Ovary (tissue), 3 donors: ENCODE data around the gene FARSB.
"Not testable (repeated sequence)": the region's sequence is repeated elsewhere in the genome, so short reads cannot be mapped to it uniquely, and the experiment has no call there.

Experiments used
- EP300 ChIP-seq: sonication (generic); formaldehyde crosslinking; IDR thresholded peaks from one replicate; pipeline ENCODE4 v1.6.1; 2017; ENCODE audit warnings: antibody characterized with exemption
- POLR2A ChIP-seq: fragments of 450-650 bp; IDR thresholded peaks from one replicate; pipeline ENCODE4 v1.6.1; 2017; ENCODE audit warnings: antibody characterized with exemption, mild to moderate bottlenecking, moderate library complexity
- TF ChIP-seq, protein P1 (sequence below), 3 donors: fragments of 450-650 bp in 2 of 3; fragments of 200-600 bp in 1 of 3; IDR thresholded peaks; one replicate each; pipeline versions ENCODE4 v1.5.1 to v1.8.0; 2016 to 2022; ENCODE audit warnings: antibody characterized with exemption in 3 of 3, mild to moderate bottlenecking in 1 of 3
- donor health status: DM: no; HTN: no; CAD: no.

DNA sequence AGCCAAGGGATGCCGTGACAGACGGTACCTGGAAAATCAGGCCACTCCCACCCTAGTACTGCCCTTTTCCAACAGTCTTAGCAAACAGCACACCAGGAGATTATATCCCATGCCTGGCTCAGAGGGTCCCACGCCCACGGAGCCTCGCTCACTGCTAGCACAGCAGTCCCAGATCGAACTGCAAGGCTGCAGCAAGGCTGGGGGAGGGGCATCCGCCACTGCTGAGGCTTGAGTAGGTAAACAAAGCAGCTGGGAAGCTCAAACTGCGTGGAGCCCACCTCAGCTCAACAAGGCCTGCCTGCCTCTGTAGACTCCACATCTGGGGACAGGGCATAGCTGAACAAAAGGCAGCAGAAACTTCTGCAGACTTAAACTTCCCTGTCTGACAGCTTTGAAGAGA lies 71.3 kb downstream of the FARSB start:
- TF ChIP-seq, protein P1, sequence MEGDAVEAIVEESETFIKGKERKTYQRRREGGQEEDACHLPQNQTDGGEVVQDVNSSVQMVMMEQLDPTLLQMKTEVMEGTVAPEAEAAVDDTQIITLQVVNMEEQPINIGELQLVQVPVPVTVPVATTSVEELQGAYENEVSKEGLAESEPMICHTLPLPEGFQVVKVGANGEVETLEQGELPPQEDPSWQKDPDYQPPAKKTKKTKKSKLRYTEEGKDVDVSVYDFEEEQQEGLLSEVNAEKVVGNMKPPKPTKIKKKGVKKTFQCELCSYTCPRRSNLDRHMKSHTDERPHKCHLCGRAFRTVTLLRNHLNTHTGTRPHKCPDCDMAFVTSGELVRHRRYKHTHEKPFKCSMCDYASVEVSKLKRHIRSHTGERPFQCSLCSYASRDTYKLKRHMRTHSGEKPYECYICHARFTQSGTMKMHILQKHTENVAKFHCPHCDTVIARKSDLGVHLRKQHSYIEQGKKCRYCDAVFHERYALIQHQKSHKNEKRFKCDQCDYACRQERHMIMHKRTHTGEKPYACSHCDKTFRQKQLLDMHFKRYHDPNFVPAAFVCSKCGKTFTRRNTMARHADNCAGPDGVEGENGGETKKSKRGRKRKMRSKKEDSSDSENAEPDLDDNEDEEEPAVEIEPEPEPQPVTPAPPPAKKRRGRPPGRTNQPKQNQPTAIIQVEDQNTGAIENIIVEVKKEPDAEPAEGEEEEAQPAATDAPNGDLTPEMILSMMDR (IDR thresholded peaks at IDR 0.05) = not testable (repeated sequence)
- not testable (repeated sequence) for TF ChIP-seq EP300, POLR2A
